Measurements from ENCODE around the gene TNS3. TPM values are rescaled to one million over a fixed set of nuclear protein-coding genes. Genes with fewer than 3 reads are reported as not detected.

Gene TNS3
- total RNA-seq, 1 experiment from 2014 or later, result 28.9 TPM

DNA sequence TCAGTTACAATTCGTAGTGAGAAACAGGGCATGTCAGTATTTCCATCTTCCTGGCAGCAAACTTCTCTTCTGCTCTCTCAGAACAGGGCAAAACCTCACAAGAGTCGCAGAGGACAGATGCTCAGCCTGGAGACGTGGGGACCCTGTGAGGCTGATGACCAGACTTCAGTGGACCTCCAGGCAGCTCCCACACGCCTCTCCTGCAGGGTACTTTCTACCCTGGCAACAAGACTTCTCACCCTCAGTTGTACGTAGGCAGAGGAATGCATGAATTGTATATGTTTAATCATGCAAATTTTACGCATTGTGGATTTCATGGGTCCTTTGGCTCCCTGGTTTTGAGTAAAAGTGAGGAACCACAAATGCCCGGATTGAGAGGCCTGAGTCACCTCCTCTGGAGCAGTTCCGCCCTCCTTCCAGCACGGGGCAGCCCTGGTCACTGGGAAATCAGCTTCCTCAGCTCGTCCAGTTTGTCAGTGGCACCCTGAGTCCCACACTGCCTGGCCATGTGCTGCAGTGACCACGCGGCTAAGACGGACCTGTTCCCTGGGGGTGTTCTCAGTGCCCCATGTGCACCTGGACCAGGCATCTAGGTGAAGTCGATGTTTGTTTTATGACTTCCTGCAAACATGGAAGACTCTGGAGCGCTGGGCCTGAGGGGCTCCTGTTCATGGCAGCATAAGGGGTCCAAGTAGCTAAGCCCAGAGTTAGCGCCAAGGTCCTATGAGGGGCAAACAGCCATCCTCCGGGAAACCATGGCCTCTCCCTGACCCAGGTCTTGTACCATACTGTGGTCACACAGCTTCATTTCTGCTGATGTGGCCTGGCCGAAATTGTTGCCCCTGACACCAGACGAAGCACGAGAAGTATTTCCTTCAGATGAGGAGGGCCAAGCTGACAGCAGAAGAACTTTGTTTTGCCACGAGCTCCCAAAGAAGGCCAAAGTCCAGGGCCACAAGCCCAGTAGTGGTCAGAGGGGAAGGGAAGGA lies 165.1 kb downstream of the TNS3 start:
- H3K27me3 ChIP-seq (ENCODE audit: control insufficient read depth, insufficient read depth, low read length), result no peaks in the 10 kb centered on the region
- DNase-seq, result no peak
- no peaks in the 10 kb centered on the region for H3K36me3 ChIP-seq (replicated peaks; ENCODE audit: control insufficient read depth, insufficient read depth, low read length)
- no peak overlapping the region for H3K4me3 ChIP-seq (ENCODE audit: insufficient read depth, low read depth, low read length)

DNA sequence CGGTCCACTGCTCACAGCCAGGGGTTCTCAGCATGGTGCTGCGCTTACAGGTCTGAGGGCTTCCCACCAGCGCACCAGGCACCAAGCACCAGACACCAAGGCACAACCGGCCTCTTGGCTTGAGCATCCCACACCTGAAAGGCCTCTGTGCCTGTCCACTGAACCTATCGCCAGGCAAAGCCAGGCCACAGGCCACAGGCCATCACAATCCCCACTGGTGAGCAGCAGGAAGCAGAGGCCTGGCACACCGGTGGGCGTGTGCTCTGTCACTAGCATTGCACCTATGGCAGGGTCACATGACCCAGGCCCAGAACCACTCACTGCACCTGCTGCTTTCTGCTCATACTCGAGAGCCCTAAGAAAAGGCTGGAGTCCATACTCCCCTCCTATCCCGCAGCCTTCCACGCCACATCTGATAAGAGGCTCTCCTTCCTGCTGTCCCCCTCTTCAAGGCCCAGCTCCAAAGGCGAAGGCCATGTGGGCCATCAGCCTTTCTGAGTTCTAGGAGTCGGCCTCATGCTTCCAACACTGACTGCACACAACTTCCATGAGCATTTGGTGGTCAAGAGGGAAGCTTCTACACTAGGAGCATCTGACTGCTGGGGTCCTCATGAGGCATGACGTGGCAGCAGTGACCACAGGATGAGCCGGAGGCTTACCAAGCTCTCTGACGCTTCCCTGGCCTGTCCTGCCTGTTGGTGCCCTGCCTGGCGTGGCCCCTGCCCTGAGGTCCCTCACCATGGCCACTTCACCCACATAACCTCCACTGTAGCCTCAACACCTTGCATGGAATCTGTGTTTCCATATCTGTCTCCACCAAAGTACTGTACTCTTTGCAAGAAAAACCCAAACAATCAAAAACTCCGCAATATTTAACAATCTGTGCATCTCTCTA lies 166.3 kb downstream of the TNS3 start:
- Histone ChIP-seq H3K4me3 (ENCODE audit: insufficient read depth, low read depth, low read length) (no peak overlapping the region), H3K36me3 (replicated peaks; ENCODE audit: control insufficient read depth, insufficient read depth, low read length) (no peaks in the 10 kb centered on the region), H3K27me3 (ENCODE audit: control insufficient read depth, insufficient read depth, low read length) (no peaks in the 10 kb centered on the region)
- DNase-seq, result no peak

DNA sequence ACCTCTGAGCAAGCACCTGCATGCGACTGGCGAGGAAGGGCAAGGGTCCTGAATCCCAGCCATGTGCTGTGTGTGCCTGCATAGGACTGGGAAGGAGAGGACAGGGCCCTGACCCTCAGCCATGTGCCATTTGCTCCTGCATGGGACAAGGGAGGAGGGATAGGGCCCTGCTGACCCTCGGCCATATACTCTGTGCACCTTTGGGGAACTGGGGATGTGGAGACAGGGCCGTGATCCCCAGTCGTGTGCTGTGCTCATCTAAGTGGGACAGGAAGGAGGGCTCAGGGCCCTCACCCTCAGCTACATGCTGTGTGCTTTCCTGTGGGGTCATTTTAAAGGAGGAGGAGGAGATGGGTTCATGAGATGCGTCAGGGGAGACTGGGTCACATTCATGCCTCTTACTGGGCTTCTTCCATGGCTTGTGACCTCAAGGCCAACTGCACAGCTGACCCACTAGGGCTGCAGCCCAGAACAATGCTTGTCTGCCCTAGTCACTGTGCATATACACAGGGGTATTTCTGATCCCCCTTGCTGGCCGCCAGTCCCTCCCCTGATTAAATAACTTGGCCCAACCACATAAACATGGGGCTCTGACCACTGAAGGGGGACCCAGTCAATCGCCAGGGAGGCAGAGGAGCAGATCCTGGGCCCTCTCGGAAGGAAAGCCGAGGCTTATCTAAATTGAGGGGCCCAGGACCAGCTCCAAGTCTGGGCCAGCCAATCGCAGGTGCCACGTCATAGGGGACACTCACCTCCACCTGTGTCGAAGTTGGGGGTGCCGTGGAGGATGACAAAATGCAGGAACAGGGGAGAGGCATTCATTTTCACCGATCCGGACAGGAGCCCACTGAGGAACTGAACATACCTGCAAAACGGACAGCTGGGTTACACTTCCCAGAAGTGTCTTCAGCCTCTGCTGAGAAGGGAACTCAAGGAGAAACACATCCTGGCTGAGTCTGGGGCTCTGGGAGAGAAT lies 167.3 kb downstream of the TNS3 start:
- DNase-seq, result no peak
- Histone ChIP-seq H3K4me3 (ENCODE audit: insufficient read depth, low read depth, low read length) (no peak overlapping the region), H3K36me3 (replicated peaks; ENCODE audit: control insufficient read depth, insufficient read depth, low read length) (no peaks in the 10 kb centered on the region), H3K27me3 (ENCODE audit: control insufficient read depth, insufficient read depth, low read length) (no peaks in the 10 kb centered on the region)

DNA sequence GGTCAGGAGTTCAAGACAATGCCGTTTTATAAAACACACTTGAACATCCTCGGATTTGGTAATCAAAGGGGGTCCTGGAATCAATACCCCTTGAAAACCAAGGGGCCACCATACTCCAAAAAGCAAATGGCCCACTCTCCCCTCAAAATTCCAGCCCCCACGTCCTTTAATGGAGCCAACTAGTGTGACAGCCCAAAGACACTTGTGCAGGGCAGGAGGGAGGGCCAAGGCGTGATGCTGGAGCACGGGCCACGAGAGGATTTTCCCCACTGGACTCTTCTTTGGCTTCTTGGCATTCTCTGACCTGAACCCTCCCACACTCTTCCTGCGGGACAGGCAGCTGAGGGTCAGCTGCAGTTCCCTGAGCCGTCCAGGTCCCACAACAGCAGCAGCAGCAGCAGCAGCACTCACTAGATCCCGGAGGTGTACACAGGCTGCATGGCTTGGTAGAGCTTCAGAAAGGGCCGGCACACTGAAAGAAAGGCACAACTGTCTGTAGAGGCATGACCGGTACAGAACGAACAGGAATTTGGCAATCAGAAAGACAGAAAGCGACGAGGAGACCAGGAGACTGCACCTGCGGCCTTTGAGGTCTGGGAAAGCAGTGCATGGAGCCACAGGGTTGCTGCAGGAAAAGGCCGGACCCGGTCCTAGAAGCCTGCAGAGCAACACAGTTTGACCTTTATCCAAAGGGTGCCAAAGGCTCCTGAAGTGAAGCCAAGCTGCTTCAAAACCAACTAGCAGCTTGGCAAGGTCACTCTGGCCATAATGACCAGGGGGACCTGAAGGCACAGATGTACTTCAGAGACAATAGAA lies 168.2 kb downstream of the TNS3 start:
- no peaks in the 10 kb centered on the region for H3K36me3 ChIP-seq (replicated peaks; ENCODE audit: control insufficient read depth, insufficient read depth, low read length)
- DNase-seq, result no peak
- H3K27me3 ChIP-seq (ENCODE audit: control insufficient read depth, insufficient read depth, low read length), result no peaks in the 10 kb centered on the region
- no peak overlapping the region for H3K4me3 ChIP-seq (ENCODE audit: insufficient read depth, low read depth, low read length)

DNA sequence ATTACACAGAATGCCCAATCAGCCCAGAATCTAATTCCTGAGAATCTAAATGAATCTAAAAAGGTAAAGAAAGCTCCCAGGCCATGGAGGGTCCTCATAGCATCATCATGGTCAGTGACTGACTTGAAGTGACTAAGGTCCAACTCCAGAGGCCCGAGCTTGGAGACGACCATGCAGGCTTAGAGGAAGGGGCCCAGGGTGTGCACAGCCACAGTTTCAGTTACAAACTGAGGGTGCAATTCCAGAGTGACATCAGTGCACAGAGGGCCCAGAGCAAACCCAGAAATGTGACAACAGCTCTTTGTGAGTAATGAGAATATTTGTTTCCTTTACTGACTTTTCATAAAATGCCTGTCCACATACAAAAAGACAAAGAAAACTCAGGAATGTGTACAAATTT lies 170.0 kb downstream of the TNS3 start:
- H3K27me3 ChIP-seq (ENCODE audit: control insufficient read depth, insufficient read depth, low read length), result no peaks in the 10 kb centered on the region
- no peak for DNase-seq
- H3K36me3 ChIP-seq (replicated peaks; ENCODE audit: control insufficient read depth, insufficient read depth, low read length), result no peaks in the 10 kb centered on the region
- no peak overlapping the region for H3K4me3 ChIP-seq (ENCODE audit: insufficient read depth, low read depth, low read length)

DNA sequence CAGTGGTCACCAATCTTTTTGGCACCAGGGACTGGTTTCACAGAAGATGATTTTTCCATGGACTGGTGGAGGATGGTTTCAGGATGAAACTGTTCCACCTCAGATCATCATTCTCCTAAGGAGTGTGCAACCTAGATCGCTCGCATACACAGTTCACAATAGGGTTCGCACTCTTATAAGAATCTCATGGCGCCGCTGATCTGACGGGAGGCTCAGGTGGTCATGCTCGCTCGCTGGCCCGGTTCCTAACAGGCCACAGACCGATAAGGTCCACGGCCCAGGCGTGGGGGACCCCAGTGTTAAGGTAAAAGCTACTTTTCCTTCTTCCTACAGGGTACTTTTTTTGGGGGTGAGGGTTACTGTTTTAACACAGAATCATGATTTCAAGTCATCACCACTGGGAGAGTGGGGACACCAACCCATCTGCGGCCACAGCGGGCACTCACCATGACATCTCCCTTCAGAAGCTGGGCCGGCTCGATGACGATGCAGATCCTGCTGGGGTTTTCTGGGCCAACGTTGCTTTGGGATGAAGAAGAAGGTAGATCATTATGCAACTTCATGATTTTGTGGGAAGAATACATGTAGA lies 170.5 kb downstream of the TNS3 start:
- Histone ChIP-seq H3K36me3 (replicated peaks; ENCODE audit: control insufficient read depth, insufficient read depth, low read length) (no peaks in the 10 kb centered on the region), H3K4me3 (ENCODE audit: insufficient read depth, low read depth, low read length) (no peak overlapping the region)

DNA sequence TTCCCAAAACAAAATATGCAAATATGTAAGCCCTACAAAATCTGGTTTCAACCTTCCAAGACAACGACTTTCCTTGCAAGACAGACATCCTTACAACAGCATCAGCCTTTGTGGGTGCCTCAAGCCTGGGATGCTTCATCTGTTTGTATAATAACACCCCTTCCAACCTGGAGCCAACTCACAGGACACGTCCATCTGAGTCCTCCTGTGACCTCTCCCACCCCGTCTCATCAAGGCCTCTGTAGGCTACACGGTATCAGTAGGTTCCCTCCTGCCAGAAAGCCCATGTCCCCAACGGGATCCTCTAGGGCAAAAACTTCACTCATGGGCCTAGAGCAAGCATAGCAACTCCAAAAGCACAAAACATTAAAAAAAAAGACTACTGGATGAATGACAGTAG lies 173.2 kb downstream of the TNS3 start:
- DNase-seq, result no peak
- Histone ChIP-seq H3K4me3 (ENCODE audit: insufficient read depth, low read depth, low read length) (no peak overlapping the region), H3K36me3 (replicated peaks; ENCODE audit: control insufficient read depth, insufficient read depth, low read length) (no peaks in the 10 kb centered on the region), H3K27me3 (ENCODE audit: control insufficient read depth, insufficient read depth, low read length) (no peaks in the 10 kb centered on the region)

More for the DNA sequence above, 170.5 kb downstream of the TNS3 start:
- H3K27me3 ChIP-seq (ENCODE audit: control insufficient read depth, insufficient read depth, low read length), result no peaks in the 10 kb centered on the region
- no peak for DNase-seq

DNA sequence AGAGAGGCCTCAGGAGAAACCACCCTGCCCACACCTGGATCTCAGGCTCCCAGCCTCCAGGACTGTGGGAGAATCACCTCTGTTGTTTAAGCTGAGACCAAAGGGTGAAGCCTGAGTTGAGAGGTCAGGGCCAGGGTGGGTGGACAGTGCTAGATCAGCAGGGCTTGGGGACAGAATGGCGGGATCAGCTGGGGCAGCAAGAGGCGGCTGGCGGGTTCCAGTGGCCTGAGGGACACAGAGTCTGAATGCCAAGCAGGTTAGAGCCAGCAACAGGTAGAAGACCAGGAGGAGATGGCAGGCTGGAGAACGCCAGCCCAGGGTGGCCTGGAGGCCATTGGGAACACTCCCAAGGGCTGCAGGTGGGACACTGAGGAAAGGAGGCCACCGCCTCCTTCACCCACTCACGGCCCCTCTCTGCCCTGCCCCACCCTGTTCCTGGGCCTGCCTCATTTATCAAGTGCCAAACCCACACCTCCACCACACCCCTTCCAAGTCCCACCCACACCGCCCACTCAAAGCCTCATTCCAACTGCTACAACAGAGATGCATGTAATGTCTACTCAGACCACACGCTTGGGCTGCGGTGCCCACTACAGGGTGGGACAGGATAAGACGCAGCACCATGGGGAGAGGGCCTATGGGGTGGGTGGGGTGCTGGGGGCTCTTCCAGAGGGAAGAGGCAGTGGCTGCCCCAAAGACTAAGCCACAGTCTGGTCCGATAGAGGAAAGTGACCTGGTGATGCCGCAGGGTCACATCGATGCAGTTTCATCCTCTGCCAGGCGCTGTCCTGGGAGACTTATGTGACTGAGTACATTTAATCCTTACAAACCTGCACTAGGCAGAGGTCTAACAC lies 173.9 kb downstream of the TNS3 start:
- Histone ChIP-seq H3K4me3 (ENCODE audit: insufficient read depth, low read depth, low read length) (no peak overlapping the region), H3K36me3 (replicated peaks; ENCODE audit: control insufficient read depth, insufficient read depth, low read length) (no peaks in the 10 kb centered on the region), H3K27me3 (ENCODE audit: control insufficient read depth, insufficient read depth, low read length) (no peaks in the 10 kb centered on the region)
- DNase-seq, result no peak

DNA sequence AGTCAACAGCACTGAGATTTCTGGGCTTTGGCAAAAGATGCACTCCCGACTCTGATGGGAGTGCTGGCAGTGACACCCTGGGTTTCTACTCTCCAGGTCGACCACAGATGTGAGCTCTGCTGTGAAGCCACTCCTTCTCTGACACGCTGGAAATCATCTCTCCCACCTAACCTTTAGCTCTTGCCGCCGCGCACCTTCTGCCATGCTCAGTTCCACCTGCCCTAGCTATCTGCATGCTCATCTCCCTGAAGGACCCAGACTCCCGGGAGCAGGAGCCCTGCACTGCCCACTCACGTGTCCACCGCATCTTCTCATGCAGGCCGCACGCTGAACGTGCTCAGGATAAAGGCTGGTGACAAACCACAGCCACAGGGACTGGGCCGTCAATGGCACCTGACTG lies 174.8 kb downstream of the TNS3 start:
- Histone ChIP-seq H3K4me3 (ENCODE audit: insufficient read depth, low read depth, low read length) (no peak overlapping the region), H3K27me3 (ENCODE audit: control insufficient read depth, insufficient read depth, low read length) (no peaks in the 10 kb centered on the region), H3K36me3 (replicated peaks; ENCODE audit: control insufficient read depth, insufficient read depth, low read length) (no peaks in the 10 kb centered on the region)
- no peak for DNase-seq

DNA sequence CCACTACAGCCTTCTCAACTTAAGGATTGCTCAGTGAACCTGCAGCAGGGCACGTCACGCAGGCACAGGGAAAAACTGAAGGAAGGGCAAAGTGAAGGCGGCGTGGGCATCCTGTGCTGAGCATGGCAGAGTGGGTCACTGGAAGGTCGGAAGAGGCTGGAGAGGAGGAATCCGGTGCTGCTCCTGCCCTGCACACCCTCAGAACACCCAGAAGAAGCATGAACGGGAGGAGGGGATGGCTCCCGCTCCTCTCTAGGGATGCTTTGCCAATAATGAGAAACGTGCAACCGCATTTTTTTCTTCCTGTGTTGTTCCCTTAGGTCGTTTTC lies 175.1 kb downstream of the TNS3 start:
- DNase-seq, result no peak
- Histone ChIP-seq H3K36me3 (replicated peaks; ENCODE audit: control insufficient read depth, insufficient read depth, low read length) (no peaks in the 10 kb centered on the region), H3K27me3 (ENCODE audit: control insufficient read depth, insufficient read depth, low read length) (no peaks in the 10 kb centered on the region), H3K4me3 (ENCODE audit: insufficient read depth, low read depth, low read length) (no peak overlapping the region)

DNA sequence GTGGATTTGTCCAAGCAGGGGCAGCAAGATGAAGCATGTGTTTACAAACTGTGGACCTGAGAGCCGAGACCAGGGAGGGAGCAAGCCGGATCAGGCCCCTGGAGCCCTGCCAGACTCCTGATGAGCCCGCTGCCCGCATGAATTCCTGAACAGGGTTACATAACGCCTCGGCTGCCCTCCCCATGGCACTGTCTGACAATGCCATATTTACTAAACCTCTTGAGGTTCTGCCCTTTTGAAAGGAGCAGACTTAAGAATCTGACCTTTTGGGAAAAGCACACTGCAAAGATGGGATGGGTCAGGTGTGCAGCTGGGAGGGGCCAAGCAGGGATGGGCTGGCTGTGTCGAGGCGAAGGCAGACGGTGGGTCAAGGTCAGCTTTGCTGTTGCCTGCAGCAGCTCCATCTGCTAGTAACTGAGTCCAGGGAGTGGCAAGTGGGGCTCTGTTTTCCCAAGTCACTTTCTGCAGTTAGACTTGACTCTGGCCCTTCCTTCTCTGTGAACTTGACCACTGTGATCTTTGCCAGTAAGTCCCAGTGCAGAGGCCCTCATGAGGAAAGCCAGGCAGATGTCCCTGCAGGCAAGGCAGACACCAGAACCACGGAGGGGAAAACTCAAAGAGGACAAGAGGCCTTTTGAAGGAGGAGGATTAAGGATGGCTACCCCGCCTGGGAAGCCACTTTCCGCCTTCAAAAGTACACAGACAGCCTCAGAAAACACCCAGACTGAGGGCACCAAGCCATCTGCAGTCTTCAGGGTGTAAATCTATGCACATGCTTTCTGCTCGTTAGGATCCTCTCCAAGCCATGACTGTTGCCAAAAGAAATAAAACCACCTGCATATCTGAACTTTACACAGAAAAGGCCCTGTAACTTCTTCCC lies 175.8 kb downstream of the TNS3 start:
- H3K36me3 ChIP-seq (replicated peaks; ENCODE audit: control insufficient read depth, insufficient read depth, low read length), result no peaks in the 10 kb centered on the region
- H3K4me3 ChIP-seq (ENCODE audit: insufficient read depth, low read depth, low read length), result no peak overlapping the region
- no peaks in the 10 kb centered on the region for H3K27me3 ChIP-seq (ENCODE audit: control insufficient read depth, insufficient read depth, low read length)
- no peak for DNase-seq

Measured in H7 (cell line).